HCT116 (cell line): ENCODE measurements around the gene SPSB2. TPM values are rescaled to one million over a fixed set of nuclear protein-coding genes. Genes with fewer than 3 reads are reported as not detected.
"Not testable (repeated sequence)": the region's sequence is repeated elsewhere in the genome, so short reads cannot be mapped to it uniquely, and the experiment has no call there.

ENCODE experiments used
- ATAC-seq: fragments of 200-7000 bp; cut with Tn5 transposase; 2 replicates; pipeline ENCODE4 v1.9.1; 2020; ENCODE audit warnings: mild to moderate bottlenecking, moderate library complexity
- BruUV-seq: library from RNA; stranded (reverse); fragments of 400-500 nt; replicated peaks from 2 replicates; lab custom pipeline; 2021; lab: Mats Ljungman, UMichigan
- CTCF ChIA-PET: fragments of 300-600 bp; sonication (Branson Sonifier 250); formaldehyde crosslinking; loops from one replicate; lab custom pipeline; 2021; ENCODE audit warnings: antibody characterized with exemption; lab: Charles Lee
- POLR2A ChIA-PET: fragments of 300-600, 350-600 bp; sonication (Branson Sonifier 250); formaldehyde crosslinking; loops from one replicate; lab custom pipeline; 2021; ENCODE audit warnings: antibody characterized with exemption; lab: Charles Lee
- RAD21 ChIA-PET, 2 experiments: fragments of 300-600 bp; sonication (Branson Sonifier 250); formaldehyde crosslinking; loops; one replicate each; lab custom pipeline; 2023; ENCODE audit warnings: low total read pairs in 2 of 2; ENCODE audit not compliant: uncharacterized antibody in 2 of 2, unreplicated experiment in 2 of 2, low non-redundant PET in 1 of 2; lab: Charles Lee
- DNase-seq: peaks from one replicate; pipeline ENCODE4 v3.0.0-alpha.2; 2010; ENCODE audit warnings: low read depth, low spot score
- H2AFZ ChIP-seq: fragments of 200-600 bp; shearing (Covaris generic), sonication (generic); 2 replicates; pipeline ENCODE4 v1.6.1; 2017; ENCODE audit warnings: low read depth, mixed run types, mixed read lengths, antibody characterized with exemption, low read length; ENCODE audit not compliant: poor library complexity, severe bottlenecking
- H3K27ac ChIP-seq: 2 replicates; pipeline ENCODE4 v1.5.1; 2012; ENCODE audit warnings: low read depth, low read length
- H3K27me3 ChIP-seq: fragments of 200-600 bp; sonication (generic); 2 replicates; pipeline ENCODE4 v1.6.1; 2016; ENCODE audit warnings: mixed run types, low read length, mixed read lengths; ENCODE audit not compliant: insufficient read depth
- H3K36me3 ChIP-seq, 2 experiments: fragments of 200-500 bp in 1 of 2; fragments of 200-600 bp in 1 of 2; sonication (Bioruptor generic) in 1 of 2; sonication (generic) in 1 of 2; 2 replicates each; pipeline versions ENCODE4 v1.5.1 to v1.6.1; 2014 to 2016; ENCODE audit warnings: low read length in 2 of 2, inconsistent platforms in 1 of 2, mixed read lengths in 1 of 2, mixed run types in 1 of 2; ENCODE audit not compliant: insufficient read depth in 2 of 2, control insufficient read depth in 1 of 2
- H3K4me1 ChIP-seq, 2 experiments: fragments of 200-600 bp in 1 of 2; sonication (generic) in 1 of 2; 2 replicates each; pipeline versions ENCODE4 v1.5.1 to v1.6.1; 2012 to 2017; ENCODE audit warnings: low read length in 2 of 2, inconsistent platforms in 1 of 2, mild to moderate bottlenecking in 1 of 2, mixed read lengths in 1 of 2, mixed run types in 1 of 2, moderate library complexity in 1 of 2; ENCODE audit not compliant: insufficient read depth in 2 of 2, control insufficient read depth in 1 of 2
- H3K4me2 ChIP-seq: fragments of 200-600 bp; sonication (generic); 2 replicates; pipeline ENCODE4 v1.6.1; 2017; ENCODE audit warnings: mixed run types, low read length, mixed read lengths
- H3K4me3 ChIP-seq, 2 experiments: fragments of 200-600 bp in 1 of 2; sonication (generic) in 1 of 2; replicated peaks in 1 of 2; 2 replicates each; pipeline ENCODE4 v1.5.1; 2011 to 2016; ENCODE audit warnings: low read length in 2 of 2, control low read depth in 1 of 2, low read depth in 1 of 2, mild to moderate bottlenecking in 1 of 2, mixed read lengths in 1 of 2, mixed run types in 1 of 2
- H3K79me2 ChIP-seq: fragments of 200-600 bp; sonication (generic); 2 replicates; pipeline ENCODE4 v1.6.1; 2017; ENCODE audit warnings: mild to moderate bottlenecking, mixed run types, low read length, moderate library complexity, mixed read lengths; ENCODE audit not compliant: insufficient read depth
- H3K9ac ChIP-seq: fragments of 200-600 bp; sonication (generic); 2 replicates; pipeline ENCODE4 v1.6.1; 2016; ENCODE audit warnings: low read length, mixed read lengths
- H3K9me2 ChIP-seq: fragments of 200-600 bp; sonication (generic), shearing (Covaris generic); 2 replicates; pipeline ENCODE4 v1.6.1; 2017; ENCODE audit warnings: mixed run types, mild to moderate bottlenecking, moderate library complexity; ENCODE audit not compliant: insufficient read depth
- H3K9me3 ChIP-seq, 2 experiments: fragments of 200-500 bp in 1 of 2; fragments of 200-600 bp in 1 of 2; sonication (Bioruptor generic) in 1 of 2; sonication (generic) in 1 of 2; 2 replicates each; pipeline ENCODE4 v1.6.1; 2014 to 2017; ENCODE audit warnings: low read length in 2 of 2, mixed read lengths in 2 of 2, inconsistent platforms in 1 of 2, low read depth in 1 of 2, mild to moderate bottlenecking in 1 of 2, mixed run types in 1 of 2, moderate library complexity in 1 of 2; ENCODE audit not compliant: control insufficient read depth in 1 of 2, insufficient read depth in 1 of 2
- H4K20me1 ChIP-seq: fragments of 200-600 bp; sonication (generic), shearing (Covaris generic); 2 replicates; pipeline ENCODE4 v1.6.1; 2017; ENCODE audit warnings: mixed run types, mild to moderate bottlenecking, moderate library complexity; ENCODE audit not compliant: insufficient read depth
- CBX3 ChIP-seq: IDR thresholded peaks from 2 replicates; pipeline ENCODE4 v1.6.1; 2012; ENCODE audit warnings: low read depth
- CEBPB ChIP-seq: IDR thresholded peaks from 2 replicates; pipeline ENCODE4 v1.6.1; 2012; ENCODE audit warnings: low read depth
- ELF1 ChIP-seq: IDR thresholded peaks from 2 replicates; pipeline ENCODE4 v1.6.1; 2012; ENCODE audit warnings: low read depth, borderline replicate concordance
- EZH2 ChIP-seq: fragments of 200-600 bp; sonication (generic); IDR thresholded peaks from 2 replicates; pipeline ENCODE4 v1.6.1; 2017; ENCODE audit warnings: antibody characterized with exemption, mixed run types
- FOSL1 ChIP-seq: IDR thresholded peaks from 2 replicates; pipeline ENCODE4 v1.6.1; 2012; ENCODE audit warnings: low read depth
- JUND ChIP-seq: IDR thresholded peaks from 2 replicates; pipeline ENCODE4 v1.6.1; 2012
- POLR2AphosphoS5 ChIP-seq: IDR thresholded peaks from 2 replicates; pipeline ENCODE4 v1.6.1; 2011; ENCODE audit warnings: mild to moderate bottlenecking, low read depth, low read length, moderate library complexity
- SP1 ChIP-seq: IDR thresholded peaks from 2 replicates; pipeline ENCODE4 v1.6.1; 2012; ENCODE audit warnings: low read depth
- YY1 ChIP-seq: IDR thresholded peaks from 2 replicates; pipeline ENCODE4 v1.6.1; 2011; ENCODE audit warnings: low read length, low read depth, moderate library complexity, mild to moderate bottlenecking; ENCODE audit not compliant: insufficient replicate concordance; ENCODE audit errors: extremely low read depth
- ZFX ChIP-seq: fragments of 450-650 bp; IDR thresholded peaks from 2 replicates; pipeline ENCODE4 v1.6.1; 2017
- ZNF274 ChIP-seq: fragments of 200-500 bp; sonication (Bioruptor generic); IDR thresholded peaks from 2 replicates; pipeline ENCODE4 v1.6.1; 2014; ENCODE audit warnings: mild to moderate bottlenecking, low read depth, low read length, inconsistent platforms
- intact Hi-C: fragments of 100-400 bp; cut with micrococcal nuclease; formaldehyde crosslinking; loops from 2 replicates; pipeline ENCODE4 v1.10.0; 2022
- total RNA-seq: library from RNA; stranded (reverse); gene quantifications from one replicate; pipeline ENCODE4 v1.2.1, GENCODE V29; 2021; ENCODE audit not compliant: unreplicated experiment
- TF ChIP-seq, protein P1 (sequence below): IDR thresholded peaks from 2 replicates; pipeline ENCODE4 v1.6.1; 2012
- TF ChIP-seq, protein P2 (sequence below): IDR thresholded peaks from 2 replicates; pipeline ENCODE4 v1.6.1; 2012; ENCODE audit warnings: low read depth
- TF ChIP-seq, protein P3 (sequence below): IDR thresholded peaks from 2 replicates; pipeline ENCODE4 v1.6.1; 2011; ENCODE audit warnings: mild to moderate bottlenecking, low read length, moderate library complexity; ENCODE audit not compliant: insufficient replicate concordance; ENCODE audit errors: extremely low read depth

SPSB2 gene
- total RNA-seq, 1 experiment from 2014 or later: 10.0 TPM

DNA sequence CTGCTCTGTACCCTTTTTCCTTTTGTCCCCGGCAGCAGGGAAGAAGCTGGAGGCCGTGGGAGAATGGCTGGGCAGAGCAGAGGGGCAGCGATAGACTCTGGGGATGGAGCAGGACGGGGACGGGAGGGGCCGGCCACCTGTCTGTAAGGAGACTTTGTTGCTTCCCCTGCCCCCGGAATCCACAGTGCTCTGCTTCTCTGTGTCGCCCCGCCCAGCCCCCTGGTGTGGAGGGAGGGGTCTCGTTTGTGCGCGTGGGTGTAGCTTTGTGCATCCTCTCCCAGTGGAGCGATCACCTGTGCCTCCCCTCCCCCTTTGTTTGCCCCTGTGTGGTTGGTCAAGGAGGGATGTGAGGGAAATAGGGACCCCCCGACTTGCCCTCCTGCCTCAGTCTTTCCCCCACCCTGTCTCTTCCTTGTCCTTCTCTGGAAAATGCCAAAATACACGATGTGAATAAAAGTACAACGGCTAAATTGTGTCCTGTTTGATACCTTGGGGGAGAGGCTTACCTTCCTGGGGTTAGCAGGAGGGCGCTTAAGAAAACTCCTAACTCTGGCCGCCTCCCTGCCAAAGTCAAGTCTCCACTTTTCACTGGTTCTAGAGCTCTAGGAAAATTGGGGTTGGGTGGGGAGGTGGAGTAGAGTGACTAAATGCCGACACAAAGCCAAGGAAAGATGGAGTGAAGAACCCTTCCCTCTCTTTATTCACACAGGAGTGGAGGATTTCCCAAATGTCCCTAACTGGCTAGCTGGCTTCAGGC lies 6.8 kb downstream of the SPSB2 start:
- DNase-seq: no peak
- H2AFZ ChIP-seq: no peak overlapping the region
- H3K4me2 ChIP-seq: peak overlapping the region; percentile 92
- no peaks in the 10 kb centered on the region for H3K27me3 ChIP-seq
- H3K36me3 ChIP-seq: peaks cover 31 to 56% of the 10 kb centered on the region in 2 experiments; a peak in 3 of 4 replicates
- peaks cover 27 to 48% of the 10 kb centered on the region in 2 experiments for H3K4me1 ChIP-seq
- peak overlapping the region; percentile 99 for H3K9ac ChIP-seq
- no TSS peak for BruUV-seq
- TF ChIP-seq, protein P1, sequence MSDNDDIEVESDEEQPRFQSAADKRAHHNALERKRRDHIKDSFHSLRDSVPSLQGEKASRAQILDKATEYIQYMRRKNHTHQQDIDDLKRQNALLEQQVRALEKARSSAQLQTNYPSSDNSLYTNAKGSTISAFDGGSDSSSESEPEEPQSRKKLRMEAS: no peak
- TF ChIP-seq ZNF274 (no peak), JUND (no peak), FOSL1 (no peak), EZH2 (no peak), SP1 (no peak), ELF1 (no peak), ZFX (no peak), CBX3 (no peak), YY1 (no peak), POLR2AphosphoS5 (no peak), CEBPB (no peak)
- TF ChIP-seq, protein P2, sequence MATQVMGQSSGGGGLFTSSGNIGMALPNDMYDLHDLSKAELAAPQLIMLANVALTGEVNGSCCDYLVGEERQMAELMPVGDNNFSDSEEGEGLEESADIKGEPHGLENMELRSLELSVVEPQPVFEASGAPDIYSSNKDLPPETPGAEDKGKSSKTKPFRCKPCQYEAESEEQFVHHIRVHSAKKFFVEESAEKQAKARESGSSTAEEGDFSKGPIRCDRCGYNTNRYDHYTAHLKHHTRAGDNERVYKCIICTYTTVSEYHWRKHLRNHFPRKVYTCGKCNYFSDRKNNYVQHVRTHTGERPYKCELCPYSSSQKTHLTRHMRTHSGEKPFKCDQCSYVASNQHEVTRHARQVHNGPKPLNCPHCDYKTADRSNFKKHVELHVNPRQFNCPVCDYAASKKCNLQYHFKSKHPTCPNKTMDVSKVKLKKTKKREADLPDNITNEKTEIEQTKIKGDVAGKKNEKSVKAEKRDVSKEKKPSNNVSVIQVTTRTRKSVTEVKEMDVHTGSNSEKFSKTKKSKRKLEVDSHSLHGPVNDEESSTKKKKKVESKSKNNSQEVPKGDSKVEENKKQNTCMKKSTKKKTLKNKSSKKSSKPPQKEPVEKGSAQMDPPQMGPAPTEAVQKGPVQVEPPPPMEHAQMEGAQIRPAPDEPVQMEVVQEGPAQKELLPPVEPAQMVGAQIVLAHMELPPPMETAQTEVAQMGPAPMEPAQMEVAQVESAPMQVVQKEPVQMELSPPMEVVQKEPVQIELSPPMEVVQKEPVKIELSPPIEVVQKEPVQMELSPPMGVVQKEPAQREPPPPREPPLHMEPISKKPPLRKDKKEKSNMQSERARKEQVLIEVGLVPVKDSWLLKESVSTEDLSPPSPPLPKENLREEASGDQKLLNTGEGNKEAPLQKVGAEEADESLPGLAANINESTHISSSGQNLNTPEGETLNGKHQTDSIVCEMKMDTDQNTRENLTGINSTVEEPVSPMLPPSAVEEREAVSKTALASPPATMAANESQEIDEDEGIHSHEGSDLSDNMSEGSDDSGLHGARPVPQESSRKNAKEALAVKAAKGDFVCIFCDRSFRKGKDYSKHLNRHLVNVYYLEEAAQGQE: no peak
- TF ChIP-seq, protein P3, sequence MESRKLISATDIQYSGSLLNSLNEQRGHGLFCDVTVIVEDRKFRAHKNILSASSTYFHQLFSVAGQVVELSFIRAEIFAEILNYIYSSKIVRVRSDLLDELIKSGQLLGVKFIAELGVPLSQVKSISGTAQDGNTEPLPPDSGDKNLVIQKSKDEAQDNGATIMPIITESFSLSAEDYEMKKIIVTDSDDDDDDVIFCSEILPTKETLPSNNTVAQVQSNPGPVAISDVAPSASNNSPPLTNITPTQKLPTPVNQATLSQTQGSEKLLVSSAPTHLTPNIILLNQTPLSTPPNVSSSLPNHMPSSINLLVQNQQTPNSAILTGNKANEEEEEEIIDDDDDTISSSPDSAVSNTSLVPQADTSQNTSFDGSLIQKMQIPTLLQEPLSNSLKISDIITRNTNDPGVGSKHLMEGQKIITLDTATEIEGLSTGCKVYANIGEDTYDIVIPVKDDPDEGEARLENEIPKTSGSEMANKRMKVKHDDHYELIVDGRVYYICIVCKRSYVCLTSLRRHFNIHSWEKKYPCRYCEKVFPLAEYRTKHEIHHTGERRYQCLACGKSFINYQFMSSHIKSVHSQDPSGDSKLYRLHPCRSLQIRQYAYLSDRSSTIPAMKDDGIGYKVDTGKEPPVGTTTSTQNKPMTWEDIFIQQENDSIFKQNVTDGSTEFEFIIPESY: no peak
- ChIA-PET POLR2A (interaction anchor here (0.6 to 10.9 kb wide), 15 partner anchors 14 to 885 kb away, joined by 3 to 186 read pairs (median 7); partner anchors contain the start of genes C12orf57, CDCA3, COPS7A and MLF2), RAD21 (no interaction called here), CTCF (no interaction called here)
- peaks cover 12% of the 10 kb centered on the region; the same call in 1 of the 2 replicates for H4K20me1 ChIP-seq
- H3K9me3 ChIP-seq: no peaks in the 10 kb centered on the region
- ATAC-seq: no peak
- H3K4me3 ChIP-seq: peak overlapping the region; percentile 97 to 99
- no peaks in the 10 kb centered on the region for H3K9me2 ChIP-seq
- H3K27ac ChIP-seq: peak overlapping the region; percentile 52
- peaks cover 43% of the 10 kb centered on the region for H3K79me2 ChIP-seq
- intact Hi-C loops: no loop called here

DNA sequence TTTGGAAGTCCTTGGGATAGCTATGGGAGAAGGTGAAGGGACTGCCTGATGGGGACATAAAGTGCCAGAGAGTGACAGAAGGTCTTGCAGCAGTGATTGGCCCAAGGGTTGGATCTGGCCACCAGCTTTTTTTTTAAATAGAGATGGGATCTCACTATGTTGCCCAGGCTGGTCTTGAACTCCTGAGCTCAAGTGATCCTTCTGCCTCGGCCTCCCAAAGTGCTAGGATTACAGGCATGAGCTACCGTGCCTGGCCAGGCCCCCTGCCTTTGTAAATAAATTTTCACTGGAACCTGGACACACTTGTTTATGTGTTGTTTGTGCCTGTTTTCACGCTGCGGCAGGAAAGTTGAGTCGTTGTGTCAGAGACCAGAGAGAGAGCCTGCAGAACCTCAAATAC lies 7.8 kb downstream of the SPSB2 start:
- H3K4me2 ChIP-seq, CTCF ChIA-PET, H3K27me3 ChIP-seq, H3K9me3 ChIP-seq, H3K9me2 ChIP-seq, H3K27ac ChIP-seq, ATAC-seq, DNase-seq, BruUV-seq, RAD21 ChIA-PET, H3K9ac ChIP-seq, H3K4me3 ChIP-seq, H2AFZ ChIP-seq, intact Hi-C loops: not testable (repeated sequence)
- Histone ChIP-seq H3K36me3 (peaks cover 34 to 56% of the 10 kb centered on the region in 2 experiments), H3K79me2 (peaks cover 33% of the 10 kb centered on the region), H4K20me1 (peaks cover 12% of the 10 kb centered on the region; the same call in 1 of the 2 replicates), H3K4me1 (peaks cover 18 to 38% of the 10 kb centered on the region in 2 experiments)
- POLR2A ChIA-PET: interaction anchor here (1.2 to 10.9 kb wide), 6 partner anchors 13 to 331 kb away, joined by 3 to 186 read pairs (median 6); partner anchors contain the start of genes C12orf57, CDCA3, COPS7A and GAPDH
